HG03066 (cell line): ENCODE data around the gene USF2.

Source experiments
- ATAC-seq: cut with Tn5 transposase; IDR thresholded peaks from one replicate; pipeline ENCODE4 v1.9.1; 2021; ENCODE audit warnings: low read depth; ENCODE audit not compliant: unreplicated experiment

Gene USF2

GRCh38 chr19:35240327-35240726, 28.4 kb upstream of the USF2 start:
- ATAC-seq, result no peak

GRCh38 chr19:35241417-35241816, 27.3 kb upstream of the USF2 start:
- ATAC-seq, result no peak

- ATAC-seq, result no peak
Measured at GRCh38 chr19:35246466-35247092, 22.2 kb upstream of the USF2 start.

GRCh38 chr19:35247526-35248309, 21.0 kb upstream of the USF2 start:
- peak; percentile 43 for ATAC-seq

- ATAC-seq, result peak; percentile 69
Measured at GRCh38 chr19:35248310-35249145, 20.2 kb upstream of the USF2 start, which contains the start of gene LSR. LSR (plus strand) TSS chr19:35249002; CDS start chr19:35249023, 21 bp downstream.

GRCh38 chr19:35249146-35249847, 19.5 kb upstream of the USF2 start:
- peak; percentile 5 for ATAC-seq

- no peak for ATAC-seq
Measured at GRCh38 chr19:35249848-35250711, 18.7 kb upstream of the USF2 start.

- no peak for ATAC-seq
Measured at GRCh38 chr19:35251456-35251855, 17.3 kb upstream of the USF2 start.

GRCh38 chr19:35253316-35254286, 15.2 kb upstream of the USF2 start:
- no peak for ATAC-seq

- ATAC-seq, result no peak
Measured at GRCh38 chr19:35254341-35255297, 14.1 kb upstream of the USF2 start.

GRCh38 chr19:35256566-35256965, 12.2 kb upstream of the USF2 start:
- ATAC-seq, result no peak

GRCh38 chr19:35257113-35257461, 11.7 kb upstream of the USF2 start:
- ATAC-seq, result no peak

GRCh38 chr19:35260694-35261304, 8.0 kb upstream of the USF2 start:
- no peak for ATAC-seq

- ATAC-seq, result no peak
Measured at GRCh38 chr19:35261356-35262100, 7.2 kb upstream of the USF2 start.

- no peak for ATAC-seq
Measured at GRCh38 chr19:35262101-35262761, 6.5 kb upstream of the USF2 start.
